Esophagus squamous epithelium (tissue), 4 donors: Measurements from ENCODE around the gene ALKBH5.

ENCODE experiments used
- CTCF ChIP-seq, 6 experiments: fragments of 450-650 bp in 4 of 6; fragments of 200-600 bp in 2 of 6; sonication (generic) in 2 of 6; IDR thresholded peaks; one replicate each; pipeline ENCODE4 v1.5.1; 2016 to 2019; ENCODE audit warnings: antibody characterized with exemption in 6 of 6, mild to moderate bottlenecking in 4 of 6, moderate library complexity in 4 of 6
- POLR2A ChIP-seq, 4 donors: fragments of 450-650 bp; IDR thresholded peaks; one replicate each; pipeline ENCODE4 v1.6.1; 2017; ENCODE audit warnings: antibody characterized with exemption in 4 of 4, mild to moderate bottlenecking in 4 of 4, moderate library complexity in 3 of 4

GRCh38 chr17:18139498-18139897 is 44.1 kb upstream of the ALKBH5 start:
- TF ChIP-seq CTCF (IDR thresholded peaks at IDR 0.05) (no peak), POLR2A (IDR thresholded peaks at IDR 0.05) (no peak)
